NCI-H226 (cell line): ENCODE data around the gene TEX35.

ENCODE experiments used
- DNase-seq: peaks from one replicate; pipeline ENCODE4 v3.0.0-alpha.2; 2015

TEX35 gene

DNA sequence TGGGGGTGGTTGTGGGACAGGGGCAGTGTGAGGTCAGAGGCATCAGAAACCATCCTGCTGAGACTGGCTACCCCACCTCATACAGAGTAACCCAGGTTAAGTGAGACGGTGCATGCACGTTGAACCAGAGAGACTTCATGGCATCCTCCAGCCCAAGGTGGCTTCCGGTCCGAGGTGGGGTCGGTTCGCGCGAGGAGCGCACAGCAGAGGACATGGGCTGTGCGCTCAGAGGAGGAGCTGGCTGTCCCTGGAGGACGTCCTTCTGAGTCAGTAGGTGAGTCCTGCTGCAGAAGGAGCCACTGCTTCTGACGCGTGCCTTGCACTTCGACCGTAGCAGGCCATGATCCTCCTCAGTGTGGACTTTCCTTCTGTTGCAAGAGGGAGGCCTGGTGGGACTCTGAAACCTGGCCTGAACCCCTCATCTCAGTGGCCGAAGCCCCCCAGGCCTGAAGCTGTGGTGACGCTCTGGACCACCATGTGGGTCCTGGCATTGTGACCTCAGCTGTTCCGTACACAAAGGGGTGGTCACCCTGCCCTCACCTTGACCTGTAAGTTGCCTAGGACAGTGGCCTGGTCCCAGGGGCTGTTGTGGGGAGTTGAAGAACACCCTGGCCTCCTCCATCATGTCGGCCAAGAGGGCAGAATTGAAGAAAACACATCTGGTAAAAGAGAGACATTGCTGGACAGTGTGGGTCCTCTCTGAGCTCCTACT lies at the start of gene TEX35:
Gene TEX35 (plus strand): TSS at position 544 of the 712 bp plus-strand sequence. CDS start 80 bp downstream, at position 624.
- no peak for DNase-seq

GRCh38 chr1:178464141-178464540 lies 48.8 kb upstream of the TEX35 start:
- no peak for DNase-seq

DNA sequence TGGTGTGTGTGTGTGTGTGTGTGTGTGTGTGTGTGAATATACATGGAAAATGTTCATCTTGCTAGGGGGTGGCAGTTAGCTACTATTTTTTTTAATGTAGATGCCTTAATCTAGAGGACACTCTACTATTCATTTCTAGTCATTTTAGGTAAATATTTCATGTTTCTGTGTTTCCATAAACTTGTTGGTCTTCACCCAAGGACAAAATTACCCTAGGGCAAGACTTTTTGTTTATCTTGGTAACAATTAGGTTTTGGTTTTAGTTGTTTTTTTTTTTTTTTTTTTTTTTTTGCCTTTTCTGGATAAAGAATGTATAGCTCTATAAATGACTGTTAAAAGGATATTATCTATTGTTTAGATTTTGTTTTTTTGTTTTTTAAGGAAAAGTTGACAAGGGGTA lies 48.3 kb upstream of the TEX35 start:
- DNase-seq = no peak

- DNase-seq = no peak
Measured at GRCh38 chr1:178465011-178465410, 47.9 kb upstream of the TEX35 start.

DNA sequence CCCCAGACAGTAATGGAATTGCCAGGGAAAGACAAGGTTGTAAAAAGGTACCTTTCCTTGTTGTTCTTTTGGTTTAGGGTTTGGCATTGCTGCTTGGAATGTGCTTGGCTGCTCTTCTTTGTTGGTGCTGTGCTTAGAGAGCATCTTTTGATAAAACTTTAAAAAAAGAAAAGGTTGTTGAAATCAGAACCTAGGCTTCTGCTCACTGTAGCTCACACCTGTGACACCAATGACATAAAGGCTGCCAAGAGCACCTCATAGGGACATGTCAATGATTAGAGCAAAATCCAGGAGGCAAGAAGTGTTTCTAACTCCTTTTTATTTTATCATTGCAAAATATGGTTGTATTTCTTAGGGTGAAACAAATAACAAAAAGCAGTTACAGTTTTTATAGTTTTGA lies 45.1 kb upstream of the TEX35 start:
- no peak for DNase-seq

GRCh38 chr1:178470411-178470960 lies 42.4 kb upstream of the TEX35 start:
- DNase-seq = peak; percentile 93

DNA sequence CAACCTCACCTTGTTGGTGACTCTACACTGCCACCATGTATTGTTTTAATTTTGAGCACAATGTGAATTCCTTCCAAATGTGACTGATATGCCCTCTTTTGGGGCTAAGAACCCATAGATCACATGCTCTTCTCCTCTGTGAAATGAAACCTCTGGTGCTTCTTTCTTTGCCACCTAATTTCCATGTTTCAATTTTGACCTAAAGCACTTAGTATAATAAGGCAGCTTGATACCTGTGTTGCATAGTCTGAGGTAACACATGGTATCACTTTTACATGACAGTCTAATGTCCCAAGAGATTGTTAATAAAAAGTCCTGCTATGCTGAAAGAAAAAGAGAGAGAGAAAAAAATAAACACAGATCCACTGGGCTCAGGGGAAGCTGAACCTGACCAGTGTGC lies 40.4 kb upstream of the TEX35 start:
- no peak for DNase-seq

DNA sequence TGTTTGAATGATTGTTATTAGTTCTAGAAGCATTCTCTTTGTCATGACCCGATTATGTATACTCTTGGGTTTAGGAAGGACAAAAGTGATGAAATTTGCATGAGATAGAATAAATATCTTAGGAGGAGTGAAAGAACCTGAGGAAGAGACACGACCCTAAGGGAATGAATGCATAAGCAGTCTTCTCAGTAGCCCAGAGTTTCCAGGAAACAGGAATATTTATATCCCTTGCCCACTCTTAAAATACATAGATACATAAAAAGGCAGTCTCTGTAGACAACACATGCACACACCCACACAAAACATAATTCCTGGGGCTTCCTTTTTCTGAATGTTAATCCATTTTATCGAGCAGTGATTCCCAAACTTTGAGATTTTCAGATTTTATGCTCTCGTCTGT lies 35.5 kb upstream of the TEX35 start:
- DNase-seq = no peak

- no peak for DNase-seq
Measured at GRCh38 chr1:178477841-178478240, 35.1 kb upstream of the TEX35 start.

DNA sequence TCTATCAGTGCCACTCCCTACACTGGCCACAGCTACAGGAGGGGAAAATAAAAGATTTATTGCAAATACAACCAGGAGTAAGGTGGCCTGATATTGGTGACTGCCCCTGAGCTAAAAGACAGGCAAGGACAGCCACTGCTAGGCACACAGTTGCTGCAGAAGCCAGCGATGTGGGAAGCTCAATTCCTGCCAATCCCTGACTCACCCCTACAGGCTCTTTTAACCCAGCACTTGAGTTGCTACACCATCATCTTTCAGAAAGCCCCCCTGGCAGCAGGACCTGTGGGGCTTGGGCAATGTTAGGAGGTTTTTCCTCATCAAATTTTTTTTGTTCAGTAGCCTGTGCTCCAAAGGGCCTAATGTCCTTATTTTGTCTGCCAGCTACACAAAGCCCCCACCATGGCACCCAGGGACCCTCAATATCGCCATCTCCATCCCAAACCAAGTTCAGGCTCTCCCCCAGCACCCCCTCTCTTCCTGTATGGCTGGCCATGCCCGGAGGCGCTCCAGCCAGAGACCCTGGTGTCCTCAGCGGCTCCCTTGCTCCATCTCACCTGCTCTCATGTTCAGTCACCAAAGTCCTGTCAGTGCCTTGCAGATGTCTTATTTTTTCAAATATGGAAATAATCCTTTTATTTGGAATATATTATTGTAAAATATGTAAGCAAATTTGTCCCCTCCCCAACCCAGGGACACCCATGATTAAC lies 29.5 kb upstream of the TEX35 start:
- no peak for DNase-seq

GRCh38 chr1:178484698-178485225 lies 28.1 kb upstream of the TEX35 start:
- no peak for DNase-seq

DNA sequence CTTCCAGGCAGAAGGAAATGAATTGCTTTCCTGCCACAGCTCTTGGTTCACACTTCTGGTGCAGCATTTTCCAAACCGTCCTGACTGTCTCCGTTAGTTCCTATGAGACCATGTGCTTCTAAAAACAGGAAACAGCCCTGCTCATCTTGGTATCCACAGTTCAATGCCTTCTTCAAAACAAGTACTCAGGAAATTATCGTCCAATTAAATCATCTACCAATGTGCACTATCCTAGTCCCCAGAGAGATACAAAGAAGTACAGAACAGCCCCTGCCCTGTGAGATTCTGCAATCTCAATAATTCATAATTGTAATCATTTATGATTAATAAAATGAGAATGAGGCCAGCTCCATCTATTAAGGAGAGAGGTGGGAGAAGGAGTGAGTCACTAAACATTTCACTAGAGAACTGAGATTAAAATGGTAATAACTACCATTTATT lies 27.3 kb upstream of the TEX35 start:
- DNase-seq = peak; percentile 28

DNA sequence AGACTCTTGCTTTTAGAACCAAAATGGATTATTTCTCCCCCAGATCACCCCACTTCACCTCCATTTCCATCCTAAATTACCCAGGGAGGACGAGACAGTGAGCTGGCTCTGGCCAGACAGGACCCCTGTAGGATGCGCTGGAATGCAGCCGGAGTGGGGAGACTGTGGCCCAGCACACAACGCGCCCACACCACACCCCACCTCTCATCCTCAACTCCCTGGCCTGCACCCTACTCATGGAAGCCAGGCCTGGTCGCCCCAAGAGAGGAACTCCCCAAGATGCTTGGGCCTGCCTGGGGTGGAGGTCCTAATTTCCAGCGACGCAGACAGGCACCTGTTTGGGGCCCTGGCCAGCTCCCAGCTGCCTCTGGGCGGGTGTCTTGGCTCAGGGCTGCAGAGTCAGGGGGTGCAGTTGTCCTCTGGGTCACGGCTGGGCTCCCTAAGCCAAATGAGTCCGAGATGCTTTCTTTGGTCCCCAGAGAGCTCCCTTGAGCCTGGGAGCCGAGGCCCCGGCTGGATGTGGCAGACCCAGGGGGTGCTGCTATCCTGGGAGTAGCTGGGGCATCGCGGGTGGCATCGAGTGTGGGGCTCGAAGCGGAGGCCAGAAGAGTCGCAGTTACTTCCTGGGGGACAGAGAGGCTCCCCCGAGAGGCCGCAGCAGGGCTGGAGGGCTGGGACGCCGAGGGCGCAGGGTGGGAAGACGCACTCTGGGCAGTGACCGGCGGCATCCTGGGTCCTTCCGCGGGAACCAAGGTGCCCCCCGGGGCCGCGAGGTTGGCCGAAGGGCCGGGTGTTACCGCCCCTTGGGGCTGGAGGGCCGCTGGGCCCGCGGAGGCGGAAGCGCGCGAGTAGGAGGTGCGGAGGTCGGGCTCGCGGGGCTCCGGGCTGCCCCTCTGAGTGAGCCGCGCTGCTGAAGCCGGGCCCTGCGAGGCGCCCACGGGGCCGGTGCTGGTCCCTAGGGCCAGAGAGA lies 26.5 kb upstream of the TEX35 start:
- no peak for DNase-seq

DNA sequence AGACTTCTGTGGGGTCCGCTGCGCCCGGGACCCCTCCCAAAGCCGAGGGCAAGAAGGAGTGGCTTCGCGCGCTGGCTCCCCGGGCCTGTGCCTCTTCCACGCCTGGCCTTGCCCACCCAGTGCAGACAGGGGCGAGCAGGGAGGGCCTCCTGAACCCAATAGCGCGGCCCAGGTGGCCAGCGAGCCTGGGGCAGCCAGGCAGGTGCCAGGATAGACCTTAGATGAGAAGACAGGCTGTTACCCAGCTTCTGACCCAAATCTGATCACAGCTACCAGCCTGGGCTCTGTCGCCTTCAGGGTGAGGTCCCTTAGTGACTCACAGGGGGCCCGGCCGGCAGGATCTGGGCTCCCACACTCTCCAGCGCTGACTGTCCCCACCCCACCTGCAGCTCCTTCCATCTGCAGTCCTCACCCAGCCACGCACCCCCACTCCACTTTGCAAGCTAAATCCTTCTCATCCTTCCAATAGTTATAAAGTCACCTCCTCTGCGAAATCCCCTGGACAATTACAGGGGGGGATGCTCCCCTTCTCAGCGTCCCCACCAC lies 25.8 kb upstream of the TEX35 start:
- DNase-seq = no peak

DNA sequence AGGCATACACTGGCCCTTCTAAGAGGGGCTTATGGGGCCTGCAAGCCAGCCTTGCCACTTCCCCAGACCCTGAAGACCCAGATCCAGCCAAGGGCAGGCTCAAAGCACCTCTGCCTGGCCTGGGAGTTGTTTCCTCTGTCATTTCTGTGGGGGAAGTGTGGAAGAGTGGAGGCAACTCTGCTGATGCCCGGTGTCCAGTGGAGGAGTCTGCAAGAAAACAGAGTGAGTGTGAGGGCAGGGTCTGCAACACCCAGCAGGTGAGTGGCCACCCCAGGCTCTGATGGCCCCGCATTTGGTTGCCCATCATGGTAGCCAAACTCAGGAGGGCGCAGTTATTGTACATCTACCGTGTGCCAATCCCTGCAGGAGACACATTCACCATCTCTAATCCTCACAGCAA lies 24.5 kb upstream of the TEX35 start:
- no peak for DNase-seq

DNA sequence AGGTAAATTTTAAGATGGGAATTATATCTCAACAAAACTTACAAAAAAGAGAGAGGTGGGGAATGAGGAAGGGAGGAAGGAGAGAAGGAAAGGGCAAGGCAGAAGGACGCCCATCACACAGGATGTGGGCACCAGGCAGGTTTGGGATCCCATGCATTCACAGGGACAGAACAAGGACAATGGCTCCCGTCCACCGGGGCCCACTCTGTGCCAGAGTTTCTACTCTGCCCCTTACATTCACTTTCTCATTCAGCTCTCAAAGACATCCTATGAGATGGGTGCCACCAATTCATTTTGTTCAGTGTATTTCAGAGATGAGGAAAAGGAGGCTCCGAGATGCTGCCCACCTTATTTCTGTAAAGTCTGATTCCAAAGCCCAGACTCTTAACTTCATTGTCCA lies 23.5 kb upstream of the TEX35 start:
- no peak for DNase-seq

- DNase-seq = no peak
Measured at GRCh38 chr1:178490136-178490535, 22.8 kb upstream of the TEX35 start.

DNA sequence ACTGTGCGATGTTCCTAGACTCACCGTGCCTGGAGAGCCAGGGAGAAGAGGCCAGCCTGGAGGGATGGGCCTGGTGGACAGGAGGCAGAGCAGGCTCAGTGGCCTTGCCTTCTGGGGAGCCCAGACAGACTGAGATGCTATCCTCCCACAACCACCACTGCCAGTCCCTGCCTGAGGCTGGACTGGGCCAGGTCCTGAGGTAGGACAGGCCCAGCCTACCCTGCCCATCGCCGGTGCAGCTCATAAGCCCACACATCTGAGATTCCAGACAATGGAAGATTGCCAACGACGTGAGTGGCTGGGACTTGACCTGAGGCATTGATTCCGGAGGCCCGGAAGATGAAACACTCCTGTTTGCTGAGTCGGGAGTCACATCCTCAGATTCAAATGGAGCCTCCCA lies 21.9 kb upstream of the TEX35 start:
- no peak for DNase-seq

GRCh38 chr1:178491721-178492120 lies 21.2 kb upstream of the TEX35 start:
- no peak for DNase-seq

GRCh38 chr1:178492341-178492740 lies 20.6 kb upstream of the TEX35 start:
- DNase-seq = no peak

DNA sequence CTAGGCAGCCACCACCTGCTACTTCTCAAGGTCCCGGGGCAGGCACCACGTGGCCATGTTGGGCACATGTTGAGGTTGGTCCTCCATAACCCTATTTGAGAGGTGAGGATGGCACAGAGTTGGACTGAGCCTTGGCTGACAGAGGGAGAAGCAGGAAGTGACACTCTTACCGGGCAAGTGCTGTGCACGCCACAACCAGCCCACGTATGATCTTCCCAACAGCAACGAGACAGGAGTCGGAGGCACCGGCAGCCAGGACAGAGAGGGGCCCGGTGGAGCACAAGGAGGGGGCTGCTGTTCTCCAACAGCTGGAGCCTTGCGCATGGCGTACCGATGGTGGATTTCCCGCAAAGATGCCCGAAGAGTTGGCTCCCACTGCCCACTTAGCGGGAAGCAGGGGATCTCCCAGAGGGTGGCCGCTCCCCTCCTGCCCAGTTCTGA lies 19.6 kb upstream of the TEX35 start:
- no peak for DNase-seq

DNA sequence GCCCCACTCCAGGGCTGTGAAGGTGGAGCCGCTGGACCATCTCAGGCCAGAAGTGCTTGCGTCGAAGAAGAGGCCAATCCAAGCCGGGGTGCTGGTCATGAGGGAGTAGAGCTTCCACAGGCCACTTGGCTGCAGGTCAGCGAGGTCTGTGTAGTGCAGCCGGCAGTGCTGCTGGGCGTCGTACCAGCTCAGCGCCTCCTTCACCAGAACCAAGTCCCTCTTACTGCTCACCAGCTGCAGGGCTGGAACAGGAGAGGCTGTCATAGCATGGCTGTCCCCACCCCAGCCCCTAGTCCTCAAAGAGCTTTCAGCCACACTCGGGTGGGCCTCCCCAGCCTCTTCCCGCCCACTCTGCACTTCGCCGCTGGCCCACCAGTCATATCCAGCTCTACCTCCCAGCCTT lies 18.3 kb upstream of the TEX35 start:
- no peak for DNase-seq
